Ishikawa (cell line): ENCODE measurements around the gene ZMYND10.

ENCODE experiments used
- TCF12 ChIP-seq: IDR thresholded peaks from 2 replicates; pipeline ENCODE4 v1.6.1; 2012; ENCODE audit warnings: low read depth
- TF ChIP-seq, protein P1 (sequence below): IDR thresholded peaks from 2 replicates; pipeline ENCODE4 v1.6.1; 2012; ENCODE audit warnings: low read depth, mild to moderate bottlenecking
- TF ChIP-seq, protein P2 (sequence below): IDR thresholded peaks from 2 replicates; pipeline ENCODE4 v1.6.1; 2012

DNA sequence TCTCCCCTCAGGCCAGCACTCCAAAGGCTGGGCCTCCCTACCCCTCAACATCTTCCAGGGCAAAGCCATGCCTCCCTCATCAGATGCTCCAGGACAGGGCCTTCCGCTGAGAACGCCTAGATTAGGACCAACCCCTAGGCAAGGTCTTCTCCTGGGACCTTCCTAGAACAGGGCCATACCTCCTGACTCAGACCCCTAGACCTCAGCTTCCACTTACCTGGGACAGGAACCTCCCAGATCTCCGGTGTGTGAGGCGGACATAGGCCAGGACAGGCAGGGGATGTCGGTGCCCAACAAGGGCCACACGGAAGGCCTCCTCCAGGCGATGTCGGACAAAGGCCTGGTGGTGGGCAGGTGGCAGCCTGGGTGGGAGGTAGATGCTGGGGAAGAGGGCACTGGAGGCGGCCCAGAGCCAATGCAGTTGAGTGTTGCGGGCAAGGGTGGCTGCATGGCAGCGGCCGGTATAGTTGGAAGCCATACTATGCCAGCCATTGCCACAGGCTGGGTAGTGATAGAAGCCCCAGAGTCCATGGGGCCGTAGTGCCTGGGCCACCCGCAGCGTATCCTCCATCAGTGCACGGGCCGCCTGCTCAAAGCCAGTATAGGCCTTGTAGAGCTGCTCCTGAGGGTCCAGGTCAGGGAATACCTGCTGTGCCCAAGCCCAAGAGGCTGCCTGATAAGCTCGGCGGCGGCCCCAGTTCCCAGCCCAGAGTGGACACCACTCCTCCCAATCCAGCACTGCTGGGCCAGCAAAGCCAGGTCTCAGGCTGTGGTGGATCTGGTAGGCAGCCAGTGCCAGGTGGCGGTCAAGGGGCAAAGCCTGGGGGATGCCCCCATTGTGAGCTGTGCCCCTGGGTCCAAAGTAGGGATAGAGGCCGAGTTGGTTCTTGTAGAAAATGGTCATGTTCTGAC is 50.8 kb downstream of the ZMYND10 start:
- TF ChIP-seq, protein P1, sequence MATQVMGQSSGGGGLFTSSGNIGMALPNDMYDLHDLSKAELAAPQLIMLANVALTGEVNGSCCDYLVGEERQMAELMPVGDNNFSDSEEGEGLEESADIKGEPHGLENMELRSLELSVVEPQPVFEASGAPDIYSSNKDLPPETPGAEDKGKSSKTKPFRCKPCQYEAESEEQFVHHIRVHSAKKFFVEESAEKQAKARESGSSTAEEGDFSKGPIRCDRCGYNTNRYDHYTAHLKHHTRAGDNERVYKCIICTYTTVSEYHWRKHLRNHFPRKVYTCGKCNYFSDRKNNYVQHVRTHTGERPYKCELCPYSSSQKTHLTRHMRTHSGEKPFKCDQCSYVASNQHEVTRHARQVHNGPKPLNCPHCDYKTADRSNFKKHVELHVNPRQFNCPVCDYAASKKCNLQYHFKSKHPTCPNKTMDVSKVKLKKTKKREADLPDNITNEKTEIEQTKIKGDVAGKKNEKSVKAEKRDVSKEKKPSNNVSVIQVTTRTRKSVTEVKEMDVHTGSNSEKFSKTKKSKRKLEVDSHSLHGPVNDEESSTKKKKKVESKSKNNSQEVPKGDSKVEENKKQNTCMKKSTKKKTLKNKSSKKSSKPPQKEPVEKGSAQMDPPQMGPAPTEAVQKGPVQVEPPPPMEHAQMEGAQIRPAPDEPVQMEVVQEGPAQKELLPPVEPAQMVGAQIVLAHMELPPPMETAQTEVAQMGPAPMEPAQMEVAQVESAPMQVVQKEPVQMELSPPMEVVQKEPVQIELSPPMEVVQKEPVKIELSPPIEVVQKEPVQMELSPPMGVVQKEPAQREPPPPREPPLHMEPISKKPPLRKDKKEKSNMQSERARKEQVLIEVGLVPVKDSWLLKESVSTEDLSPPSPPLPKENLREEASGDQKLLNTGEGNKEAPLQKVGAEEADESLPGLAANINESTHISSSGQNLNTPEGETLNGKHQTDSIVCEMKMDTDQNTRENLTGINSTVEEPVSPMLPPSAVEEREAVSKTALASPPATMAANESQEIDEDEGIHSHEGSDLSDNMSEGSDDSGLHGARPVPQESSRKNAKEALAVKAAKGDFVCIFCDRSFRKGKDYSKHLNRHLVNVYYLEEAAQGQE, result no peak
- TF ChIP-seq TCF12, result no peak
- TF ChIP-seq, protein P2, sequence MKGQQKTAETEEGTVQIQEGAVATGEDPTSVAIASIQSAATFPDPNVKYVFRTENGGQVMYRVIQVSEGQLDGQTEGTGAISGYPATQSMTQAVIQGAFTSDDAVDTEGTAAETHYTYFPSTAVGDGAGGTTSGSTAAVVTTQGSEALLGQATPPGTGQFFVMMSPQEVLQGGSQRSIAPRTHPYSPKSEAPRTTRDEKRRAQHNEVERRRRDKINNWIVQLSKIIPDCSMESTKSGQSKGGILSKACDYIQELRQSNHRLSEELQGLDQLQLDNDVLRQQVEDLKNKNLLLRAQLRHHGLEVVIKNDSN, result no peak
